ENCODE measurements around the gene GRK5.

Gene GRK5

DNA sequence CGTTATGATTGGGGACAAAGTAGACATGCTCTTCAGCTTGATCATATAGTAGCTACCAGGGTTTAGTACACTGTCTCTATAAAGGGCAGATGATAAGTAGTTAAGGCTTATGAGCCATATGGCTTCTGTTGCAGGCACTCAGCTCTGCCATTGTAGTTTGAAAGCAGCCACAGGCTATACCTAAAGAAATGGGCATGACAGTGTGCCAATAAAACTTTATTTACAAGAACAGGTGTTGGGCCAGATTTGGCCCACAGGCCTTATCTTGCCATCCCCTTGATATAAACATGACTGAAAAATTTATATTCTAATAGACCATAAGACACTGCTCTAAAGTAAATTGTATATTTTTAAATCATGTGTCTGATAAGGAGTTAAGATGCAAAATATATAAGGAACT, 36.6 kb downstream of the GRK5 start:
- no peaks in the 10 kb centered on the region for H3K4me1 ChIP-seq (ENCODE audit: control insufficient read depth, low read length)
- H3K36me3 ChIP-seq (ENCODE audit: control insufficient read depth, low read length) = no peaks in the 10 kb centered on the region
- no peaks in the 10 kb centered on the region for H3K9me2 ChIP-seq (replicated peaks; ENCODE audit: control insufficient read depth, low read length)
- no peaks in the 10 kb centered on the region for H3K9me3 ChIP-seq (ENCODE audit: control insufficient read depth, insufficient read depth, low read length)
- H3K27me3 ChIP-seq (ENCODE audit: control insufficient read depth, low read length) = 0 out of 2 replicates have a peak, but pooled peaks cover 4% of the 10 kb centered on the region
- H4K20me1 ChIP-seq (ENCODE audit: control insufficient read depth, insufficient read depth, low read depth, low read length) = no peaks in the 10 kb centered on the region
- TF ChIP-seq EZH2phosphoT487 (IDR thresholded peaks at IDR 0.05; ENCODE audit: borderline replicate concordance, low read length) = no peak
- TF ChIP-seq, protein P1, sequence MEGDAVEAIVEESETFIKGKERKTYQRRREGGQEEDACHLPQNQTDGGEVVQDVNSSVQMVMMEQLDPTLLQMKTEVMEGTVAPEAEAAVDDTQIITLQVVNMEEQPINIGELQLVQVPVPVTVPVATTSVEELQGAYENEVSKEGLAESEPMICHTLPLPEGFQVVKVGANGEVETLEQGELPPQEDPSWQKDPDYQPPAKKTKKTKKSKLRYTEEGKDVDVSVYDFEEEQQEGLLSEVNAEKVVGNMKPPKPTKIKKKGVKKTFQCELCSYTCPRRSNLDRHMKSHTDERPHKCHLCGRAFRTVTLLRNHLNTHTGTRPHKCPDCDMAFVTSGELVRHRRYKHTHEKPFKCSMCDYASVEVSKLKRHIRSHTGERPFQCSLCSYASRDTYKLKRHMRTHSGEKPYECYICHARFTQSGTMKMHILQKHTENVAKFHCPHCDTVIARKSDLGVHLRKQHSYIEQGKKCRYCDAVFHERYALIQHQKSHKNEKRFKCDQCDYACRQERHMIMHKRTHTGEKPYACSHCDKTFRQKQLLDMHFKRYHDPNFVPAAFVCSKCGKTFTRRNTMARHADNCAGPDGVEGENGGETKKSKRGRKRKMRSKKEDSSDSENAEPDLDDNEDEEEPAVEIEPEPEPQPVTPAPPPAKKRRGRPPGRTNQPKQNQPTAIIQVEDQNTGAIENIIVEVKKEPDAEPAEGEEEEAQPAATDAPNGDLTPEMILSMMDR (IDR thresholded peaks at IDR 0.05; ENCODE audit: low read depth, low read length, poor library complexity, severe bottlenecking) = no peak
- no peak overlapping the region for H3K27ac ChIP-seq (ENCODE audit: low read depth, low read length)
- H3K4me3 ChIP-seq (ENCODE audit: low read length) = no peak overlapping the region
- H3K79me2 ChIP-seq (ENCODE audit: control insufficient read depth, low read length) = no peaks in the 10 kb centered on the region
- H3F3A ChIP-seq (ENCODE audit: control insufficient read depth, insufficient read depth) = no peaks in the 10 kb centered on the region
- no peak overlapping the region for H3K4me2 ChIP-seq (ENCODE audit: low read length)

DNA sequence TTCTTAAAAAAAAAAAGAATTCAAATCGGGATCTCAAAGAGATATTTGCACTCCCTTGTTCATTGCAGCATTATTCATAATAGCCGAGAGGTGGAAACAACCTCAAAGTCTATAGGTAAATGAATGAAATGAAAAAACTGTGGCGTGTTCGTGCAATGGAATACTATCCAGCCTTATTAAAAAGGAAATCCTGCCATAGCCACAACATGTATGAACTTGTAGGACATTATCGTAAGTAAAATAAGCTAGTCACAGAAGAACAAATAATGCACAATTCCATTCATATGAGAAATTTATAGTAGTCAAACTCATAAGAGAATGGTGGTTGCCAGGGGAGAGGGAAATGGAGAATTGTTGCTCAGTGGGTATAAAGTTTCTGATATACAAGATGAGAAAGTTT, 37.9 kb downstream of the GRK5 start:
- Histone ChIP-seq H3K9me3 (ENCODE audit: control insufficient read depth, insufficient read depth, low read length) (no peaks in the 10 kb centered on the region), H3K4me2 (ENCODE audit: low read length) (no peak overlapping the region), H3K9me2 (replicated peaks; ENCODE audit: control insufficient read depth, low read length) (no peaks in the 10 kb centered on the region), H3K4me3 (ENCODE audit: low read length) (no peak overlapping the region), H3K79me2 (ENCODE audit: control insufficient read depth, low read length) (no peaks in the 10 kb centered on the region), H3K4me1 (ENCODE audit: control insufficient read depth, low read length) (no peaks in the 10 kb centered on the region), H4K20me1 (ENCODE audit: control insufficient read depth, insufficient read depth, low read depth, low read length) (no peaks in the 10 kb centered on the region), H3K27ac (ENCODE audit: low read depth, low read length) (no peak overlapping the region), H3K27me3 (ENCODE audit: control insufficient read depth, low read length) (0 out of 2 replicates have a peak, but pooled peaks cover 4% of the 10 kb centered on the region), H3F3A (ENCODE audit: control insufficient read depth, insufficient read depth) (no peaks in the 10 kb centered on the region), H3K36me3 (ENCODE audit: control insufficient read depth, low read length) (no peaks in the 10 kb centered on the region)
- TF ChIP-seq EZH2phosphoT487 (IDR thresholded peaks at IDR 0.05; ENCODE audit: borderline replicate concordance, low read length) = no peak
- TF ChIP-seq, protein P1 (IDR thresholded peaks at IDR 0.05; ENCODE audit: low read depth, low read length, poor library complexity, severe bottlenecking) = no peak

DNA sequence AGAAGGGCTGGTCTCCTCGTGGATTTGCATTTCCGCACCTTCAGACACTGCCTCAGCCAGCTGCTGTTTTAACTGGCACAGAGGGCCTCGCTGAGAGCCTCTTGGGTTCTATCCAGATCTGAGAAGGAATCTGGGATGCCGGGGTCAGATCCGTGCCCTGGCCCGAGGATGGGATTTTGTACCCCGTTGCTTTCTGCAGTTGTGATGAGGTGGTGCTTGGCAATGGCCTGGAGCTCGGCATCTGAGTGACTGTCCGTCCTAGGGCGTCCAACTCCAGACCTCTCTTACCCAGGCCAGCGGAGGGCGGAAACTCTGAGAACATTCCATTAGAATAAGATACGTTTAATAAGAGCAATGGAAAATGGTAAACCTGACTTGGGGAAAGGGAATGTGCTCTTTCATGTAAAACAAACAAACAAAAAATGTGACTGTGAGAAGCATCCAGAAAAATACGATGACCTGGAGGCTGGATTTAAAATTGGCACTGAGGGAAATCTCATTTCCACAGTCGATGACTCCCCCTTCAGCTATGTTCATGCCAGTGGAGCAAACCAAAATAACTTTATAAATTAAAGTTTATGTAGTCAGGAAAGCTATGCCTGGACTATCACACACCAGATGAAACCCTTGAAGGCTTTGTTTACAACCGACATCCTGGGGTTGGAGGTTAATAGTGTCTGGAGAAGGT, 39.6 kb downstream of the GRK5 start:
- H3F3A ChIP-seq (ENCODE audit: control insufficient read depth, insufficient read depth) = no peaks in the 10 kb centered on the region
- H4K20me1 ChIP-seq (ENCODE audit: control insufficient read depth, insufficient read depth, low read depth, low read length) = no peaks in the 10 kb centered on the region
- H3K9me3 ChIP-seq (ENCODE audit: control insufficient read depth, insufficient read depth, low read length) = no peaks in the 10 kb centered on the region
- 0 out of 2 replicates have a peak, but pooled peaks cover 4% of the 10 kb centered on the region for H3K27me3 ChIP-seq (ENCODE audit: control insufficient read depth, low read length)
- H3K79me2 ChIP-seq (ENCODE audit: control insufficient read depth, low read length) = no peaks in the 10 kb centered on the region
- no peak for TF ChIP-seq EZH2phosphoT487 (IDR thresholded peaks at IDR 0.05; ENCODE audit: borderline replicate concordance, low read length)
- TF ChIP-seq, protein P1 (IDR thresholded peaks at IDR 0.05; ENCODE audit: low read depth, low read length, poor library complexity, severe bottlenecking) = no peak
- no peak overlapping the region for H3K27ac ChIP-seq (ENCODE audit: low read depth, low read length)
- H3K4me3 ChIP-seq (ENCODE audit: low read length) = no peak overlapping the region
- no peaks in the 10 kb centered on the region for H3K9me2 ChIP-seq (replicated peaks; ENCODE audit: control insufficient read depth, low read length)
- no peaks in the 10 kb centered on the region for H3K4me1 ChIP-seq (ENCODE audit: control insufficient read depth, low read length)
- H3K36me3 ChIP-seq (ENCODE audit: control insufficient read depth, low read length) = no peaks in the 10 kb centered on the region
- no peak overlapping the region for H3K4me2 ChIP-seq (ENCODE audit: low read length)
